Right renal cortex interstitium (tissue), 3 donors: ENCODE data around the gene GPER1. TPM values are rescaled to one million over a fixed set of nuclear protein-coding genes. Genes with fewer than 3 reads are reported as not detected.

Experiments
- DNase-seq, 3 donors: peaks; one replicate each; pipeline ENCODE4 v3.0.0-alpha.2; 2013; ENCODE audit warnings: low read depth in 3 of 3, low spot score in 2 of 3
- polyA plus RNA-seq, 3 donors: library from polyadenylated mRNA; unstranded; fragments of 120-200 nt; gene quantifications; one replicate each; pipeline ENCODE4 v1.2.1, GENCODE V29; 2013; ENCODE audit not compliant: insufficient read length in 3 of 3

The GPER1 gene
- polyA plus RNA-seq, 3 donors: 5.4 to 5.9 (median 5.5) TPM

DNA sequence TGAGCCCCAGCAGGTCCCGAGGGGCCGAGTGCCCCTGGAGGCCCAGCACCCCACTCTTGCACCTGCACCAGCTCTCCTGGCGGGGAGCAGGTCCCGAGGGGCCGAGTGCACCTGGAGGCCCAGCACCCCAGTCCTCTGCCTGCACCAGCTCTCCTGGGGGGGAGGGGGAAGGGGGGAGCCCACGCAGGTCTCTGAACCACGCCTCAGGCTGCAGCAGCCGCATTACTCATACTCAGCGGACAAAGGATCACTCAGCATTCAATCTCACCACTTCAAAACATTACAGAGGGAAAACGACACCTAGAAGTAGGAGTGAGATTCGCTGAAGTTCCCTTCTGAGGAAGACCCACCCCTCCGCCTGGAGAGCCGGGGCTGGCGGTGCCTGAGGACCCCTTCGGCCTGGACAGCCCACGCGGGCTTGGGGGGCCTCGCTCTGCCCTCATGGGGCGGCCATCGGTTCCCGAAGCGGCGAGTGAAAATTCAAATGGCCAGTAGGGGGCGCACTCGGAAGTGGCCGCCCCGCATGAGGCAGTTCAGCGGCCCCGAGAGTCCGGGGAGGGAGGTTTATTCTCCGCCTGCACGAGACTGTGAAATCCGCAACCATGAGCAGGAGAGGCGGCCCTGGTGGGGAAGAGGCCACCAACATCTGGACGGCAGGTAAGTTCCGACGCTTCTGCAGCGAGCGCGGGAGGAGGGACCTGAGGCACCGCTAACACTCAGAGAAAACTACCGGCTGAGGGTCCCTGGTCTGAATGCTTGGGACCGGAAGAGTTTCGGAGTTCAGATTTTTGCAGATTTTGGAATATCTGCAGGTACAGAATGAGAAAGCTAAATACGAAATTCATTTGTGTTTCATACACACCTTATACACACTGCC lies 1.1 kb upstream of the GPER1 start:
- DNase-seq: no peak

DNA sequence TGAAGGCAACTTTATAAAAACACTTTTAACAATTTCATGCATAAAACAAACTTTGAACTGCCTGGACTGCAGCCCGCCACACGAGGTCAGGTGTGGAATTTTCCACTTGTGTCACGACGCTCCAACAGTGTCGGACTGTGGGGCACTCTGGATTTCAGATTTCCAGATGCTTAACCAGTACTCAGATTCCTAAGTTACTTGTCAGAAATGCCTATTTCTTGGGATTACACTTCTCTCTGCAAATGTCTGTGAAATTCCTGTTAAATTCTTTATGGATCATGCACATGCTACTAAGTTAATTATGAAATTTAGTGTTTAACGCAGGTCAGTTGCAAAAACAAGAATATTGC lies 473 bp upstream of the GPER1 start:
- DNase-seq: no peak

DNA sequence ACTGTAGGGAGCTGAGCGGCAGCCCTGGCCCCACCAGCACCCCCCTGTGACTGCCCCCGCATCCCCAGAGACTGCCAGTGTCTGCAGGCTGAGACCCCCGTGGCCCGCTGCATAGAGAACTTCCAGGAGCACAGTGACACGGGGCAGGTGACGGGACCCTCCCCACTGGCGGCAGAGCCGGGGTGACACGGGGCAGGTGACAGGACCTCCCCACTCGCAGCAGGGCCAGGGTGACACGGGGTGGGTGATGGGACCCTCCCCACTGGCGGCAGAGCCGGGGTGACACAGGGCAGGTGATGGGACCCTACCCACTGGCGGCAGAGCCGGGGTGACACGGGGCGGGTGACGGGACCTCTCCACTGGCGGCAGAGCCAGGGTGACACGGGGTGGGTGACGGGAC lies 2.3 kb downstream of the GPER1 start:
- no peak for DNase-seq

DNA sequence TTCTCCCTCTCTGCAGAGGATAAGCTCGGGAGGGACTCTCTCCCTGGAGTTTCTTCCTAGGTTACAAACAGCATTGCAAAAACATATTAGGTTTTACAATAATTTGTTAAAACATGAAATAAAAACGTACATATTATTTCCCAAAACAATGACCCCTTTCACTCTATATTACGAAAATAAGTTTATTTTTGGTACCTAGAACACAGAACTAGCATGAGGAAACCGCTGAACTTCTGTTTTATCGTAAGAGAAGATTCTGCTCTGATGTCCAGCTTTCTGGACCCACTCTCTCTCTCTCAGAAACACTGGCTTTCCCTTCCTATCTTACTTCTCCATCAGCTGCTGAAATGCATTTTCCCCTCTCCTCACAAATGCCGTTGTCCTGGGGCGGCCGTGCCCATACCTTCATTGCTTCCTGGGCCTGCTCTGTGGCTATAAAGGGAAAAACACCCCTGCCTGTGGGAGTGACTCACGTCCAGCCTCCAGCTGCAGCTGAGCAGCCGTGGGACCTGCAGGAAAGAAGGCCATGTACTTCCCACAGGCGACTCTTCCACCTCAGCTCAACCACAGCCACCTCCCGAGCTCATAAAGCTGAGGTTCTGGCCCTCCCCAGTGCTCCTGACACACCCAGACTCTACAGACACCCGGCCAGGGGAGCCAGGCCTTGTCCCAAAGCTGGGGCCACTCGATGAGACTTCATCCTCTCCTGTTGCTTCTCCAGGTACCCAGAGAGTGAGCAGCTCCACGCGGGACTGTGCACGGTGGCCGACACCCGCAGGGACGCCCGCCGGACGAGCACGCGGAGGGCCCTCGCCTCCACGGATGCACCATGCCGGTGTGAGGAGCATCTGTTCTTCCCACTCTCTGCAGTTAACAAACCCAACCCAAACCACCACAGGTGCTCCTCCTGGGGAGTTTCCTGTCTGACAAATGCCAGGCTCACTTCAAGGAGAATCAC lies 3.1 kb downstream of the GPER1 start:
- no peak for DNase-seq

DNA sequence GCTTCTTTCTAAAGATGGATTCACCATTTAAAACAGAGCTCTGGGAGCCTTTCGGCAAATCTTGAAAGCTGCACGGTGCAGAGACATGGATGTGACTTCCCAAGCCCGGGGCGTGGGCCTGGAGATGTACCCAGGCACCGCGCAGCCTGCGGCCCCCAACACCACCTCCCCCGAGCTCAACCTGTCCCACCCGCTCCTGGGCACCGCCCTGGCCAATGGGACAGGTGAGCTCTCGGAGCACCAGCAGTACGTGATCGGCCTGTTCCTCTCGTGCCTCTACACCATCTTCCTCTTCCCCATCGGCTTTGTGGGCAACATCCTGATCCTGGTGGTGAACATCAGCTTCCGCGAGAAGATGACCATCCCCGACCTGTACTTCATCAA lies 3.7 kb downstream of the GPER1 start:
- DNase-seq: no peak

DNA sequence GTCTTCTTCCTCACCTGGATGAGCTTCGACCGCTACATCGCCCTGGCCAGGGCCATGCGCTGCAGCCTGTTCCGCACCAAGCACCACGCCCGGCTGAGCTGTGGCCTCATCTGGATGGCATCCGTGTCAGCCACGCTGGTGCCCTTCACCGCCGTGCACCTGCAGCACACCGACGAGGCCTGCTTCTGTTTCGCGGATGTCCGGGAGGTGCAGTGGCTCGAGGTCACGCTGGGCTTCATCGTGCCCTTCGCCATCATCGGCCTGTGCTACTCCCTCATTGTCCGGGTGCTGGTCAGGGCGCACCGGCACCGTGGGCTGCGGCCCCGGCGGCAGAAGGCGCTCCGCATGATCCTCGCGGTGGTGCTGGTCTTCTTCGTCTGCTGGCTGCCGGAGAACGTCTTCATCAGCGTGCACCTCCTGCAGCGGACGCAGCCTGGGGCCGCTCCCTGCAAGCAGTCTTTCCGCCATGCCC lies 4.3 kb downstream of the GPER1 start:
- no peak for DNase-seq

DNA sequence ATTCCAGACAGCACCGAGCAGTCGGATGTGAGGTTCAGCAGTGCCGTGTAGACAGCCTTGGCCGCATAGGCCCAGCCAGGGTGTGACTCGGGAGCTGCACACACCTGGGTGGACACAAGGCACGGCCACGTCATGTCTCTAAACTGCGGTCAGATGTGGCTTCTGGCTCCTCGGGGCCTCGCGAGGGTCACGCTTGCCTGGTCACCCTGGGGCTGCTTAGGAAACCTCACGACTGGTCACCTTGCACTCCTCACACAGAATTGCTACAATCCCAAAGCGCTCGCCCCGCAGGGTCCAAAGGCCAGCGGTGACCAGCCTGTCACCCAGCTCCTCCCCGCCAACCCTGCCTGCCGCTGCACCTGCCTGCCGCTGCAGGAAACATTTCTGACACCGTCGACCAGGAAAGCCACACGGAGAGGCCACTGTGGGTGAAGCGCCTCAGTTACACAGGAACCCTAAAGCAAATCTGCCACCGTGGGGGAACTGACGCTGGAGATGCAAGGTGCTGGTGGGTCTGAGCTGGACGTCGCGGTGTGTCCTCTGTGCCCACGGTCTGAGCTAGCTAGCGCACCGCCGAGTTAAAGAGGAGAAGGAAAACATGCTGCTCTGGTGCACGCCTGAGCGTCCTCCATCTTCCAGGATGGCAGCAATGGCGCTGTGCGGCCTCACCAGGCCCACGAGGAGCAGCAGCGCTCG lies 5.0 kb downstream of the GPER1 start:
- no peak for DNase-seq

DNA sequence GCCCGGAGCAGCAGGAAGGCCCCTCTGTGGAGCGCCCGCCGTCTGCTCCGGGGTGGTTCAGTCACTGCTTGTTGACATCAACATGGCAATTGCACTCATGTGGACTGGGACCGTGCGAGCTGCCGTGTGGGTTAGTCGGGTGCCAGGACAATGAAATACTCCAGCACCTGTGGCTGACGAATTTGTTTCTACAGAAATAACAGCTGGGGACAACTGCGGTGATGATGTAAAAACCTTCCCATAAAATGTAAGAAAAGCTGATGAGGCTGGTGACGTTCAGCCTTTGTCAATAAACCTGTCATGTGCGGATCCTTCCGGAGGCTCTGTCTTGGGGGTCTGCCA lies 5.6 kb downstream of the GPER1 start:
- DNase-seq: no peak

DNA sequence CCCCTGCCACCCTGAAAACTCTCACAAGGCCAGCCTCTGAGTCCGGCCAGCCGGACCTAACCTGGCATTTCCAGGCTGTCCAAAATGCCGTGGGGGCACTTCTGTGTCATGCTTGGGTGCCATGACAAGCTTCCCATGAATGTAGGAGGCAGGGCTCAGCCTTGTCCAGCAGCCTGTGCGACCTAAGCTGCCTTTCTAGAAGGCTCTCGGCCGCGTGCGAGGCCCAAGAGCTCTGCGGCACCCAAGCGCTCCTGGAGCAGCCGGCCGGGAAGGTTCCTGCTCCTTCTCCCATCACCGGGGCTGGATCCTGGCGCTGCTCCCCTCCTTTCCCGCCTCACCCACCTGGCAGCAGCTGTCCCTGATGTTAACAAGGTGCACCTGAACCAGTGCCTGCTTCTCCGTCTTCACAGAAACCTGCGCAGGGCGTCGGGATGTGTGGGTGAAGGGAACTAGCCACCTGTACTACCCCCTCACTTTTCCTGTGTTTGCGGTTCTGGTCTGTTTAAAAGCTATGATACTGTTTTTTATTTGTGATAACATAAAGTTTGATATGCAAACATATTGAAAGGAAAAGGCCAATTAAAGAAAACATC lies 6.1 kb downstream of the GPER1 start:
- no peak for DNase-seq

DNA sequence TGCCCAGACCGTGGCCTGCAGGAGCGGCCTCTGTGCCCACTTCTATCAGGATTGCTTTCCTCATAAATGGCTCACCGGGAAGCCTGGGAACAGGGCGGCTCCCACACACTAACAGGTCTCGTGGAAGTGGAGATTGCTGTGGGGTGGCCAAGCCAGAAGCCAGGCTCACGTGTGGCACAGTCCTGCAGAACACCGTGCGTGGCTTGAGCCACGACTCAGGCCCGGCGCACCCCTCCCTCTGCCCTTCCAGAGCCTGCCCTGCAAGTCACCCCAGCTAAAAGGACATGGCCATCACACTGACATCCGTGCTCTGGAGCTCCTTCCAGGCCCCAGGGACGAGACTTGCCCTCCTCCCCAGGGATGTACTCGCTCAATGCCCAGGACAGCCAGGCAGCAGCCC lies 7.0 kb downstream of the GPER1 start:
- no peak for DNase-seq

DNA sequence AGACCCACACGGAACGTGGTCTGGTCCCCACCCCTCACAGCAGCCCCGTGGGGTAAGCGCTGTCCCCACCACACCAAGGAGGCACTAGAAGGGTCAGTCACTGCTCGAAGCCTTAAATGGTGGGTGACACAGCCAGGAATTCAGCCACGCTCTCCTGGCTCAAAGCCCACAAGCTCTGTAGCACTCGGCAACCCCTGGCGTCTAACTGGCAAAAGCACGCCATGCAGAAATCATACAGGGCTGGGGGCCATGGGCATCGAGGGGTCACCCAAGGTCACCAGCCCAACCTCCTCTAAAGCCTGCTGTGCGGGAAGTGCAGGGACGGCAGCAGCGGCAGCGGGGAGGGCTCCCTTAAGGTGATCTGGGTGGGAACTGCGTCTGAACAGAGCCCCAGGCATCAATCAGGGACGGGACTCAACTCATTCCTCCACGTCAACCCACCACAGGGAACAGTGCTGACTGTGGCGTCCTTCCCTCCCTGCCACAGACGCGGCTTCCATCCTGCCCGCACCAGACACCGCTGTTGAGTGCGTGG lies 7.8 kb downstream of the GPER1 start:
- DNase-seq: no peak

DNA sequence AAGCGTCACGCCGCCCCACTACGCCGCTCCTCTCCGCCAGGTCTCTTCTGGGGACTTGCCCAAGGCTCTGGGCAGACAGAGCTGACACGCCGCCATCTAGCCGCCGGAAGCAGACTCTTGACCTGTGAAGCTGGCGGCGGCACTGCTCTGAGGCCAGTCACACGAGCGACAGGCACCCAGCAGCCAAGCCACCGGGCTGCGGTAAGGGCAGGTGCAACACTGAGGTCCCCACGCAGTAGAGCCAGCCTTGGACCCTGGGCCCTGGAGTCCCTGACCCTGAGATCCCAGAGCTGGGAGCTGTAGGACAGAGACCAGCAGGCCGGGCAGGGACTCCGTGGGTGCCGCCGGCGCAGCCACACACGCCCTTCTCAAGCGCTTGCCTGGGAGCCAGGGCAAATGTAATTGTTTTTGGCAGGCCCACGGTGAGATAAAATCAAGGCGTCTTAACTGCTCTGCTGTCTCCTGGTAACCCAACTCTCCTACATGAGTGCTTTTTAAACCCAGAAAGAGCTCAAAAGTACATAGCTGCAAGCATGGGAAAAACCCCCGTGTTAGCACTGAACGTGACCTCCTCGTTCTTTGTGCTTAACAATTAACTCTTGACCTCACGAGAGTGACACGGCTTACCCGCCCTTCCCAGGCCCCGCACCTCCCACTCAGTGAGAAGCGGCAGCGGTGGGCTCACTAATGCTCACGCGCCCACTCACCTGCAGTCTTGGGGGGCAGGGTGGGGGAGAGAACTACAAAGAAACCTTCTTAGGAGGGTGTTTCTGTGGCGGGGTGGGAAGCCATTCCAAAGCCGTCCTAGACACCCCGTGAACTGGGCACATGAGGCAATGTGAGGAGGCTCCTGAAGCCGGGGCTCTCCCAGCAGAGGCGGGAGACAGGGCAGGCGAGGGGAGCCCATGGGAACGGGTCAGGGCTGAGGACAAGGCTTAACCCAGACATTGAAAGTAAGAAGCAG lies 8.5 kb downstream of the GPER1 start:
- no peak for DNase-seq

DNA sequence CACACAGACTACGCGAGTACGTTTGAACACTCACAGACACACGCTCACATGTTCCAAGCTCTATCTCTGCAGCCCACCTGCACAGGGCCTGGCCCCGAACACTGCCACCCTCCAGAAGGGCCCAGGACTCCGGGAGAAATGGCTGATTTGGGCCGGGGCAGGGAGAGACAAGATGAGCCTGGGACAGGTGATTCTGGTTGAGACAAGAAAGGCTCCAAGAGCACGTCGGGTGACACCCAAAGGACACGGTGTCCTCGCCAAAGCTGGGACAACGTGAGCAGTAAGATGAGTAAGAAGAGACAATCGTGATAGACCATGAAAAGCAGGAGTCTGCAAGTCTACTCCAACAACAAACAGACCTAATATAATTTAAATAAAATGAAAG lies 9.2 kb downstream of the GPER1 start:
- DNase-seq: no peak

DNA sequence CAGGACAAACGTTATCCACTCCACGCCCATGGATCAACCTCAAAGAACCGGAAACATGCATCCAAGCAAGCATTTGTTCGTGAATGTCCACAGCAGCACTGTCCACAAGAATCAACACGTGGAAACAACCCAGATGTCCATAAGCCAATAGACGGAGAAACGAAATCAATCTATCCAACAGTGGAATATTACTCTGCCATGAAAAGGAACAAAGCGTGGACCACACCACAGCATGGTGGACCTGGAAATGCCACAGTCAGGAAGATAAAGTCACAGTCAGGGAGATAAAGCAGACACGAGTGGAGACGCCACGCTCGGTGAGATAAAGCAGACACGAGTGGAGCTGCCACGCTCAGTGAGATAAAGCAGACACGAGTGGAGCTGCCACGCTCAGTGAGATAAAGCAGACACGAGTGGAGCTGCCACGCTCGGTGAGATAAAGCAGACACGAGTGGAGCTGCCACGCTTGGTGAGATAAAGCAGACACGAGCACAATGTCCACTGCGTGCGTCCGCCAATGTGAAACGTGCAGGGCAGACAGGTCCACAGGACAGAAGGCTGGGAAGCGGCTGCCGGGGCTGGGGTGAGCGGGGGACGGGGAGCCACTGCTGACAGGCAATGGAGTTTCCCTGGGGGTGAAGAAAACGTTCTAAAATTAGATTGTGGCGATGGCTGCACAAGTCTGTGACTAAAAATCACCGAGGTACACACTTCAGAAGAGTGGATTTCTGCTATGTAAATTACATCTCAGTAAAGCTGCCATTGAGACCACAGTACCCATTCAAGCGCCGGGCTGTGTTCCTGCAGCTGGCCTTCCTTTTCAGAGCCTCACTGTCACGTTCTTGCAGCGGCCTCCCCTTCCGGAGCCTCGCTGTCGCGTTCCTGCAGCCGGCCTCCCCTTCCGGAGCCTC lies 10.6 kb downstream of the GPER1 start:
- no peak for DNase-seq

DNA sequence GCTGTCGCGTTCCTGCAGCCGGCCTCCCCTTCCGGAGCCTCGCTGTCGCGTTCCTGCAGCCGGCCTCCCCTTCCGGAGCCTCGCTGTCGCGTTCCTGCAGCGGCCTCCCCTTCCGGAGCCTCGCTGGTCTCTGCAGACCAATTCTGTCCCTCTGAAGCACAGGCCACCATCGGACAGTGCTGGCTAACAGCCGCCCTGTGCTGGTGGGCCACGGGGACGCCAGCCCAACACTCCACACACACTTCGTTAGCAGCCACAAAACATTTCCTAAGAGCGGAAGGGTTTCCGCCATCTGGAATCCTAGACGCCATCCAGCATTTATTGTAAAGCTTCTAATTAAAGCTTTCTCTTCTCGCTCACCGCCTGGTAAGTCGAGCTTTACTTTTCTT lies 11.2 kb downstream of the GPER1 start:
- no peak for DNase-seq

DNA sequence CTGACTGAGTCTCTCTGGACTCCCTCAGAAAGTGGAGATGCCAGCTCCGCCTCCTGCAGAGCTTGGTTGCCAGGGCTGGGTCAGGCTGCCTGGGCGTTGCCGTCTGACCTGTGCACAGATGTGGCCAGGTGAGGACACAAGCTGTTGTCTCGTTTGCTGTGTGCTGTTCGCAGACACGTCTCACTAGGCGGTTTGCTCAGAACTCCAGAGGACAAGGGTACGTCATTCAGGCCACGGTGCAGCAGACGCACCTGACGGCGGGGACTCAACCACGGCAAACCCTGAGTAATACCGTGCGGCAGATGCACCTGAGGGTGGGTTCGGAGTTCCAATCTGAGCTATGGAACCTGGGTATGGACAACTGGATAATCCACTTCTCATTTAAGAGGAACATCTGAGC lies 11.7 kb downstream of the GPER1 start:
- DNase-seq: no peak

DNA sequence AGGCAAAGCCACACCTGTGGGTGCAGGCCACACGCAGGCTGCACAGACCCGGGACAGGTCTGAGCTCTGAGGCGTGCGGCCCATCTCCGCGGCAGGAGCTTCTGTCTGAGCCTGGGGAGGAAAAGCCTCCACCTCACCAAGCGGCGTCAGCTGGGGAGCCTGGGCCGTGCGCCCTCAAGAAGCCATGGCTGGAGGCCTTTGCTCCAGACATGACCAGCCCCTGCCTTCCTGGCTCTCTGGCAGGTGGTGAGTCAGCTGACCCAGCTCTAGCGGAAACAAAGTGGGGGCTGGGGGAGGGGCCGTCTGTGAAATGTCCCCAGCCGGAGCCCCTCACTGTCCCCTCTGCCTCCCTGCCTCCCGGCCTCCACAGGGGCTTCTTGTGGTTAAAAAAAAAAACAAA lies 12.5 kb downstream of the GPER1 start:
- DNase-seq: no peak

DNA sequence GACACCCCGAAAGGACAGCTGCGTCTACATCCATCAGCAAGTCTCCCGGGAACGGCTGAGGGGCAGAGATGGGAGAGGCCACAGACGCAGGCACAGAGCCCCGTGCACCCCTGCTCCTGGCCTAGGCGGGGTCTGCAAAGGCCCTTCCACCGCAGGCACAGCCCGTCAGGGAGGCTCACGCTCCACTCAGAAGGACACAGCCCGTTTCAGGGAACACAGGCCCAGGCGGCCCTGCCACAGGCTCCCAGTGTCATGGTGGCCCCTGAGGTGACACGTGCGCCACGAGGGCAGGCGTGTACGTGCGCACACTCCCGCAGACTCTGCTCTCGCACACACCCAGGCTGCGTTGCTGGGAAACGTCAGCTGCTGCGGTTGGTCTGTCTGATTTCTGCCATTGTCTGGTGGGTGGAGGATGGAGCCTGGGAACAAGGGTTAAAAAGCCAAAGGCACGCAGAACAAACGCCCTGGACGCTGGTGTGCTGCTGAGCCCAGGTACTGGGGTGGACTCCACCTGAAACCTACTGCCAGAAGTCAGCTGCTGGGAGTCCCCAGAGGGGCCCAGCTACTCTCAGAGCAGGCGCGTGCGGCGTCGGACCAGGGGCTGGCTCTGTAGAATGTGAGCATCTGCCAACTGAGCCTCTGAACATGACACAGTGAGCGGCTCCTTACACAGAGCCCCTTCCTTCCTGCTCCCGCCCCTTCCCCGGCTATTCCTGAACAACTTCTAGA lies 13.1 kb downstream of the GPER1 start:
- DNase-seq: no peak
